Fibroblast of upper back skin (primary cell): ENCODE results near the gene FAM170B.

ENCODE experiments used
- DNase-seq: peaks from one replicate; pipeline ENCODE4 v3.0.0-alpha.2; 2013

The FAM170B gene

DNA sequence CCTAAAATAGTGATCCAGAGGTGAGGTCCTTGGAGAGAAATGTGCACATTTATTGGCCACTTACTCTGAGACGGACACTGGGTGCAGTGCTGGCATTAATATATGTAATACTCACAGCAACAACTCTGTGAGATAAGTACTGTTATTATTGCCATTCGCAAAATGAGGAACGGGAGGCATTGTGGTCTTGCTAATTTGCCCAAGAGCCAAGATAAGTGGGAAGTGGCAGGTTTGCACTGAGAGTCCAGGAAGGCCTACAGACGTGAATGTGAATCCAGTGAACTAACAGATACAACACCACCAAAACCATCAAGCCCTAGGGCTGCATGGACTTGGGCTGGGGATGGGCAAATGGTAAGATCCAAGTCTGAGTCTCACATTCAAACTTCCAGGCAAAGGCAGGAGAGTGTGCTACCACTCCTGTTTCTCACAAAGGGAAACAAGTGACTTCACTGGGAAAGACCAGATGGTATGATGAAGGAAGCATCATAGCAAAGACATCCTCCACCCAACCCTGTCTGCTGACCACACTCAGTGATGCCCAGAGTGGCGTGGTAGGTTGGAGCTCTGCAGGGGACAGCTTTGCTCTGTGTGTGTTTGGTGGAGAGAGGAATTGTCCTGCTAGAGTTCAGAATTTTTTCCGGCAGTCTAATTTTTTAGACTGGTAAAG lies 35.1 kb upstream of the FAM170B start:
- DNase-seq, result peak; percentile 8

DNA sequence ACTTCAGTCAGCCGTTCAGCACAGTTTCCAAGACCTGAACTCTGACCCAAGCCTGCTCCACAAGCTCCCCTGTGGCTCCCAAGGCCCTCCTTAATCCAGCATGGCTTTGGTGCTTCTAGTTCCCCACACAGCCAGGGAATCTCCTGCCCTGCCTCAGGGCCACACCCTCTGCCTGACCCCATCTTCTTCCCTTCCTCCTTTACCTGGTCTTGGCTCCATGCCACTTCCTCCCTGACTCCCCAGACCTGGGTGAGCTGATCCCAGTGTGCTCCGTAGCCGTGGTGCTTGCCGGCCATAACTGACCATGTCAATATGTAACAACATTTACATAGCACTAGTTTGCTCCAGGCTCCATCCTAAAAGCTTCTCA lies 34.3 kb upstream of the FAM170B start:
- DNase-seq, result no peak

DNA sequence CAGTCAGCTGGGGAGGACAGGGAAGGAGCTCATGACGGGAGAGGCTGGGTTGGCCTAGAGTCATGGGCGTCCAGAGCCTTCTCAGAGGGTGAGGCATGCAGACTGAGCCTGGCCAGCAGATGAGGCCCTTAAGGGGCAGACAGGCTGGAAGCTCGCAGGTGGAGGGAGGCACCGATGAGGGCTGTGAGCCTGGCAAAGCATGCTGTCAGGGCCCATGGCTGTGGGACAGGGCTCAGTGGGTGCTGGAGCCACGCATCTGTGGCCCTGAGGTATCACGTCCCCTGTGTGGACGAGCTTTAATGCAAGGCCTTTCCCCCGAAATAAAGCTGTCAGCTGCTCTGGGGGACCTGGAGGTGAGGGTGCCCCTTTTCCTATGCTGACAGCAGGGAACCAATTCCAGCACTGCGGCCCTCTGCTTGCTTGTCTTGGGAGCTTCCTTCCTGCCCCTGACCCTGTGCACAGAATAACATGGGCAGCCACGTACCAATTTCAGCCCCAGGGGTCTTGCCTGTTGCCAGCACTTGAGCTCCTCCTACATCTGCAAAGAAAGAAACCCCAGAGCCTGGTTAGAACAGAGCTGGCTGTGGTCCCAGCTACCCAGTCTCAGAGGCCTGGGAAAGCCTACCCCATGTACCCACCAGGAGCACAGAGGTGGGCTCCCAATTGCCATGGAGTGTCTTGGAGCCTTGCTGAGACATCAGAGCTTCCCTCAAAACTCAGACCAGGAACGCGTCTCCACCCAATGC lies 33.8 kb upstream of the FAM170B start:
- no peak for DNase-seq

GRCh38 chr10:49166484-49167400 lies 32.9 kb upstream of the FAM170B start:
- no peak for DNase-seq

- no peak for DNase-seq
These were observed 32.1 kb upstream of the FAM170B start for GRCh38 chr10:49165821-49166483.

GRCh38 chr10:49165259-49165658 lies 31.4 kb upstream of the FAM170B start:
- DNase-seq, result no peak

- DNase-seq, result peak; percentile 40
These were observed 30.9 kb upstream of the FAM170B start for GRCh38 chr10:49164559-49165188.

- DNase-seq, result peak; percentile 76
These were observed 29.9 kb upstream of the FAM170B start for GRCh38 chr10:49163741-49164140.

- no peak for DNase-seq
These were observed 29.0 kb upstream of the FAM170B start for GRCh38 chr10:49162761-49163310.

GRCh38 chr10:49162063-49162462 lies 28.2 kb upstream of the FAM170B start:
- DNase-seq, result no peak

DNA sequence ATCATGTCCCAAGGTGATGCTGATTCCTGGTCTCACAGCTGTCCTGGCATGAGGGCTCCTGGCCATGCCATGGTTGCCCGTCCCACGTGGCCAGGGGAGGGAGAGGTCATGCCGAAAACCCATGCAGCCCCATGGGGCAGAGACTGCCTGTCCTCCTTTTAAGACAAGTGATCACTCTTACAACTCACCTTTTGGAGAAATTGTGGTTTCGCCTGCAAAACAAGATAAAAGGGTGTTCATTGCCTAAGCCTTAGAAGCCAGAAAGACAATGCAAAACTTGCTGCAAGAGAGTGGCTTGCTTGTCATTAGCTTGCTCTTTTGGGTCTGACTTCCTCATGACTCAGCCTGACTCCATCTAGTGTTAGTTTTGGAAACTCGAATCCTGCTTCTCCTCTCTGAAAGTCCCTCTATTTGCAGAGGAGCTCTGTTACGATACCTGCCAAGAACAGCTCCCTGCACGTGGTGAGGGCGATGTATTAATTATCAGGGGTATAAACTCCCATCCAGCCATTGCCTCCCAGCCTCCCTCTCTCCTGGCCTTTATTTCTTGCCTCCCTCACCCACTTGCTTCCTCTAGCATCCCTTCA lies 27.7 kb upstream of the FAM170B start:
- peak; percentile 69 for DNase-seq

DNA sequence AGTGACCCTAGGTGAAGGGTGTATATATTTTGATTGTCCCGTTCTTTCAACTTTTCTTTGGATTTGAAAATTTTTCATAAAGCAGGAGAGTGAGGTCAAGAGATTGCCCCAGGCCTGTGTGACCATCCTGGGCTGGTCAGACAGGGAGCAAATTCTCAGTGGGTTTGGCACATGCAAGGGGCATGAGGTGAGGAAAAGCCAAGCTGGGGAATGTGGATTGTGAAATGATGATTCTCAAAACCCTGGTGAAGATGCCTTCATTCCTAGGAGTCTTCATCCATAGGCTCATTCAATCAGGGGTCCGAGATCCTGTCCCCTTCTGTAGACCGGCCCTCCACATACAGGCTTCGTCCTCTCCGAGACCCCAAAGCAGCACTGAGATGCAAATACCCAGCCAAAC lies 27.0 kb upstream of the FAM170B start:
- DNase-seq, result no peak

DNA sequence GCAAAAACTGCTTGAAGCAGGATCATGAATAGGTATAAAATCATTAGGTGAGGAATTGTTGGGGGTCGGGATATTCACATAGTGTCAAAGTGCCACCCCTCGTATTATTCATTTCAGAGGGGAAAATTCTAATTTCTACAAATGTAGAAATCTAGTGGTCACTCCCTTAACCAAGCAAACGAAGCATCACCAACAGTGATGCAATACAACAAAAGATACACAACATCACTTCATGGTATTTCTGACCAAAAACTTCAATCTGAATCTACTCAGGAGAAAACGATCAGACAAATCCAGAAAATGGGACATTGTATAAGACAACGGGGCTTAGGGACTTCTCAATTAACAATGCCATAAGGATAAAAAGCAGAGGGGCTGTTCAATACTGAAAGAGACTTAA lies 26.3 kb upstream of the FAM170B start:
- DNase-seq, result no peak

DNA sequence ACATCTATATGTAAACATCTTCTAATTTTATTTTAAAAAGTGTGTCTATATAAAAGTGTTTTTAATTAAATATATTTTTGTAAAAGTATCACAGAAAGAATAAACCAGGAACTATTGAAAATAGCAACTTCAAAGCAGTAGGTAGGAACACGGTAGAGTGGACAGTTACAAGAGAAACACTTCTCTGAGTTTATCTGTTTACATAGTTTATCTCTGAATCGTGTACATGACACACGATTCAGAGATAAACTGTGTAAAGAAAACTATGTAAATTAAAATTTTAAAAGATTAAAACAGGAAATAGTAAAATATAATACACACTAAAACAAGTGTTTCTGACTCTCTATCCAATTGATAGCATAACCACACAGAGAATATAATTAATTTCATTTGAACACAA lies 25.1 kb upstream of the FAM170B start:
- DNase-seq, result no peak

DNA sequence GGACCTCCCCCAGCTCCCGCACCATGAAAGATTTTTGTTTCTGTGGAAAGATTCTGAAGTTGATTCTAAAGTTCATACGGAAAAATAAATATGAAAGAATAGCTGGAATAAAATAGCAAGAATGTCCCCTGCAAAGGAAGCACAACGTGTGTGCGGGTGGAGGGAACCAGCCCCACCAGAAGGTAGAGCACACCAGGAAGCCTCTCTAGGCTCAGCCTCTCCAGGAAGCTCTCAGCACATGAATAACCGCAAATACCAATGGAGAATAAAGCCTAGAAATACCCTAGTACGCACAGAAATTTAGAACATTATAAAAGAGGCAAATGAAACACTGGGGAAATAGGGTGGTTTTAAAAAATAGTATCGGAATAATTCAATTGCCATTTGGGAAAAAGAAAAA lies 24.6 kb upstream of the FAM170B start:
- DNase-seq, result peak; percentile 24

- no peak for DNase-seq
These were observed 23.4 kb upstream of the FAM170B start for GRCh38 chr10:49157229-49157628.

- DNase-seq, result no peak
These were observed 20.8 kb upstream of the FAM170B start for GRCh38 chr10:49154641-49155040.

- peak; percentile 77 for DNase-seq
These were observed 20.1 kb upstream of the FAM170B start for GRCh38 chr10:49153971-49154370.

- DNase-seq, result no peak
These were observed 19.3 kb upstream of the FAM170B start for GRCh38 chr10:49153115-49153514.

DNA sequence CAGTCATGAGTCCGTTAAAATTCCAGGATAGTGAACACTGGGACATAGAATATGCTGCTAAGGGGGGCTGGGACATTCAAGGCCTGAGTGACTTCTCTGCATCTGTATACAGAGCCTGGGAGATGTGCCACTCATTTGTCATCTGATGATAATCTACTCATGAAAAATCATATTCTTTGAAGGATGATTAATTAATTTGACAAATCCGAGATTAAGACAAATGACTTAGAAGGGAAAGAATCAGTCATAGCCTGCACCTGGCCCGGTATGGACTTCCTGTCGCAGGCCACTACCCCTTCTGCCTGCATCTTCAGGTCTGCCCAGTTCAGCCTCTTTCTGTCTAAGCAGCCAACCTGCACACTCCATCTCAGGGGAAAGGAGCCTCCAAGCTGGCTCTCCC lies 18.8 kb upstream of the FAM170B start:
- no peak for DNase-seq

- no peak for DNase-seq
These were observed 18.2 kb upstream of the FAM170B start for GRCh38 chr10:49152037-49152436.

DNA sequence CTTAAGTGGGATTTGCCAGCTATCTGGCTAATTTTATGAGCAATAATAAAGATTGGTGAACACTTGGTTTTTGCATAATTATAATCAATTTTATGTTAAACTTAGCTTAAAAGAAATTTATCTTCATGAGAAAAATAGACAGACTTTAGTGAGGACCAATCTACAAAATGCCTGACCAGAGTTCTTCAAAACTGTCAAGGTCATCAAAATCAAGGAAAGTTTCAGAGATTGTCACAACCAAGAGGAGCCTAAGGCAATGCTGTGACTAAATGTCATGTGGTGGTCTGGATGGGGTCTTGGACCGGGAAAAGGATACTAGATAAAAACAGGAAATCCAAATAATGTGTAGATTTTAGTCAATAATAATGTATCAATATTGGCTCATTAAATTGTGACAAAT lies 17.7 kb upstream of the FAM170B start:
- no peak for DNase-seq
